Measurements from ENCODE around the gene ERGIC1. TPM values are rescaled to one million over a fixed set of nuclear protein-coding genes. Genes with fewer than 3 reads are reported as not detected.

Gene ERGIC1
- total and polyA plus RNA-seq, 9 donors, result 58.8 to 102 (median 97.5) TPM

GRCh38 chr5:172815631-172816030, 18.4 kb upstream of the ERGIC1 start:
- no peak for DNase-seq
- Histone ChIP-seq H3K4me1 (ENCODE audit: control insufficient read depth, insufficient read depth, low read length) (no peaks in the 10 kb centered on the region), H3K9me3 (replicated peaks; ENCODE audit: control insufficient read depth, low read depth, low read length) (no peaks in the 10 kb centered on the region), H3K4me3 (ENCODE audit: low read length) (no peak overlapping the region), H3K36me3 (ENCODE audit: control insufficient read depth, insufficient read depth, low read length) (no peaks in the 10 kb centered on the region), H3K27me3 (ENCODE audit: control insufficient read depth, insufficient read depth, low read length) (no peaks in the 10 kb centered on the region), H3K27ac (ENCODE audit: low read length) (no peak overlapping the region)
- WGBS (ENCODE audit: insufficient coverage), result no CpG with 5 or more reads among the region's 7 CpGs

- H3K4me3 ChIP-seq (ENCODE audit: low read length), result no peak overlapping the region
- WGBS (ENCODE audit: insufficient coverage), result no CpG with 5 or more reads among the region's 5 CpGs
- no peaks in the 10 kb centered on the region for H3K4me1 ChIP-seq (ENCODE audit: control insufficient read depth, insufficient read depth, low read length)
- H3K36me3 ChIP-seq (ENCODE audit: control insufficient read depth, insufficient read depth, low read length), result no peaks in the 10 kb centered on the region
- peak; percentile 75 for DNase-seq
- no peaks in the 10 kb centered on the region for H3K27me3 ChIP-seq (ENCODE audit: control insufficient read depth, insufficient read depth, low read length)
- H3K9me3 ChIP-seq (replicated peaks; ENCODE audit: control insufficient read depth, low read depth, low read length), result no peaks in the 10 kb centered on the region
- H3K27ac ChIP-seq (ENCODE audit: low read length), result no peak overlapping the region
Measured at GRCh38 chr5:172816925-172817562, 17.0 kb upstream of the ERGIC1 start.

GRCh38 chr5:172817664-172818063, 16.4 kb upstream of the ERGIC1 start:
- Histone ChIP-seq H3K27ac (ENCODE audit: low read length) (no peak overlapping the region), H3K9me3 (replicated peaks; ENCODE audit: control insufficient read depth, low read depth, low read length) (no peaks in the 10 kb centered on the region), H3K27me3 (ENCODE audit: control insufficient read depth, insufficient read depth, low read length) (no peaks in the 10 kb centered on the region), H3K4me1 (ENCODE audit: control insufficient read depth, insufficient read depth, low read length) (no peaks in the 10 kb centered on the region), H3K36me3 (ENCODE audit: control insufficient read depth, insufficient read depth, low read length) (no peaks in the 10 kb centered on the region), H3K4me3 (ENCODE audit: low read length) (no peak overlapping the region)
- WGBS (ENCODE audit: insufficient coverage), result 92% methylated on average over 2 of the region's 7 CpGs
- no peak for DNase-seq

GRCh38 chr5:172818081-172818480, 16.0 kb upstream of the ERGIC1 start:
- Histone ChIP-seq H3K27me3 (ENCODE audit: control insufficient read depth, insufficient read depth, low read length) (no peaks in the 10 kb centered on the region), H3K4me1 (ENCODE audit: control insufficient read depth, insufficient read depth, low read length) (no peaks in the 10 kb centered on the region), H3K4me3 (ENCODE audit: low read length) (no peak overlapping the region), H3K27ac (ENCODE audit: low read length) (no peak overlapping the region), H3K36me3 (ENCODE audit: control insufficient read depth, insufficient read depth, low read length) (no peaks in the 10 kb centered on the region), H3K9me3 (replicated peaks; ENCODE audit: control insufficient read depth, low read depth, low read length) (no peaks in the 10 kb centered on the region)
- WGBS (ENCODE audit: insufficient coverage), result 86% methylated on average over 1 of the region's 3 CpGs
- no peak for DNase-seq

GRCh38 chr5:172819569-172819968, 14.5 kb upstream of the ERGIC1 start:
- H3K9me3 ChIP-seq (replicated peaks; ENCODE audit: control insufficient read depth, low read depth, low read length), result no peaks in the 10 kb centered on the region
- no peaks in the 10 kb centered on the region for H3K27me3 ChIP-seq (ENCODE audit: control insufficient read depth, insufficient read depth, low read length)
- H3K4me3 ChIP-seq (ENCODE audit: low read length), result no peak overlapping the region
- H3K27ac ChIP-seq (ENCODE audit: low read length), result no peak overlapping the region
- H3K36me3 ChIP-seq (ENCODE audit: control insufficient read depth, insufficient read depth, low read length), result no peaks in the 10 kb centered on the region
- 76% methylated on average over 3 of the region's 3 CpGs for WGBS (ENCODE audit: insufficient coverage)
- no peaks in the 10 kb centered on the region for H3K4me1 ChIP-seq (ENCODE audit: control insufficient read depth, insufficient read depth, low read length)
- no peak for DNase-seq

- H3K27me3 ChIP-seq (ENCODE audit: control insufficient read depth, insufficient read depth, low read length), result no peaks in the 10 kb centered on the region
- WGBS (ENCODE audit: insufficient coverage), result 42% methylated on average over 9 of the region's 16 CpGs
- no peak overlapping the region for H3K4me3 ChIP-seq (ENCODE audit: low read length)
- no peak for DNase-seq
- H3K27ac ChIP-seq (ENCODE audit: low read length), result no peak overlapping the region
- H3K36me3 ChIP-seq (ENCODE audit: control insufficient read depth, insufficient read depth, low read length), result no peaks in the 10 kb centered on the region
- no peaks in the 10 kb centered on the region for H3K4me1 ChIP-seq (ENCODE audit: control insufficient read depth, insufficient read depth, low read length)
- no peaks in the 10 kb centered on the region for H3K9me3 ChIP-seq (replicated peaks; ENCODE audit: control insufficient read depth, low read depth, low read length)
Measured at GRCh38 chr5:172820046-172820767, 13.8 kb upstream of the ERGIC1 start.

- no peaks in the 10 kb centered on the region for H3K4me1 ChIP-seq (ENCODE audit: control insufficient read depth, insufficient read depth, low read length)
- no peak for DNase-seq
- H3K4me3 ChIP-seq (ENCODE audit: low read length), result no peak overlapping the region
- H3K9me3 ChIP-seq (replicated peaks; ENCODE audit: control insufficient read depth, low read depth, low read length), result peaks cover 6% of the 10 kb centered on the region
- no peaks in the 10 kb centered on the region for H3K36me3 ChIP-seq (ENCODE audit: control insufficient read depth, insufficient read depth, low read length)
- WGBS (ENCODE audit: insufficient coverage), result no CpG with 5 or more reads among the region's 6 CpGs
- H3K27me3 ChIP-seq (ENCODE audit: control insufficient read depth, insufficient read depth, low read length), result no peaks in the 10 kb centered on the region
- no peak overlapping the region for H3K27ac ChIP-seq (ENCODE audit: low read length)
Measured at GRCh38 chr5:172821340-172821985, 12.6 kb upstream of the ERGIC1 start.

- WGBS (ENCODE audit: insufficient coverage), result 40% methylated on average over 6 of the region's 6 CpGs
- Histone ChIP-seq H3K27me3 (ENCODE audit: control insufficient read depth, insufficient read depth, low read length) (no peaks in the 10 kb centered on the region), H3K4me1 (ENCODE audit: control insufficient read depth, insufficient read depth, low read length) (no peaks in the 10 kb centered on the region), H3K9me3 (replicated peaks; ENCODE audit: control insufficient read depth, low read depth, low read length) (peaks cover 6% of the 10 kb centered on the region), H3K27ac (ENCODE audit: low read length) (no peak overlapping the region), H3K36me3 (ENCODE audit: control insufficient read depth, insufficient read depth, low read length) (no peaks in the 10 kb centered on the region), H3K4me3 (ENCODE audit: low read length) (no peak overlapping the region)
- DNase-seq, result no peak
Measured at GRCh38 chr5:172823840-172824362, 10.2 kb upstream of the ERGIC1 start.

GRCh38 chr5:172825610-172826204, 8.3 kb upstream of the ERGIC1 start:
- Histone ChIP-seq H3K27ac (ENCODE audit: low read length) (no peak overlapping the region), H3K4me3 (ENCODE audit: low read length) (no peak overlapping the region), H3K9me3 (replicated peaks; ENCODE audit: control insufficient read depth, low read depth, low read length) (peaks cover 6% of the 10 kb centered on the region), H3K4me1 (ENCODE audit: control insufficient read depth, insufficient read depth, low read length) (no peaks in the 10 kb centered on the region), H3K36me3 (ENCODE audit: control insufficient read depth, insufficient read depth, low read length) (no peaks in the 10 kb centered on the region), H3K27me3 (ENCODE audit: control insufficient read depth, insufficient read depth, low read length) (no peaks in the 10 kb centered on the region)
- 100% methylated on average over 1 of the region's 2 CpGs for WGBS (ENCODE audit: insufficient coverage)
- DNase-seq, result no peak

GRCh38 chr5:172827841-172828240, 6.2 kb upstream of the ERGIC1 start:
- no peak for DNase-seq
- Histone ChIP-seq H3K36me3 (ENCODE audit: control insufficient read depth, insufficient read depth, low read length) (no peaks in the 10 kb centered on the region), H3K27ac (ENCODE audit: low read length) (no peak overlapping the region), H3K27me3 (ENCODE audit: control insufficient read depth, insufficient read depth, low read length) (no peaks in the 10 kb centered on the region), H3K9me3 (replicated peaks; ENCODE audit: control insufficient read depth, low read depth, low read length) (peaks cover 6% of the 10 kb centered on the region), H3K4me3 (ENCODE audit: low read length) (no peak overlapping the region), H3K4me1 (ENCODE audit: control insufficient read depth, insufficient read depth, low read length) (peaks cover 1% of the 10 kb centered on the region)
- 39% methylated on average over 2 of the region's 2 CpGs for WGBS (ENCODE audit: insufficient coverage)

Data from muscle of leg (tissue), 11 donors.